IMR-90 (cell line): Measurements from ENCODE around the gene ATG9A. TPM values are rescaled to one million over a fixed set of nuclear protein-coding genes. Genes with fewer than 3 reads are reported as not detected.

Source experiments
- ATAC-seq: fragments of 200-7000 bp; cut with Tn5 transposase; 2 replicates; pipeline ENCODE4 v1.9.1; 2020; ENCODE audit warnings: low read depth, mild to moderate bottlenecking, moderate library complexity
- BruUV-seq: library from RNA; stranded (reverse); fragments of 400-500 nt; replicated peaks from 2 replicates; lab custom pipeline; 2021; lab: Mats Ljungman, UMichigan
- CTCF ChIA-PET: fragments of 300-600 bp; formaldehyde crosslinking; extraction: SDS; loops from one replicate; lab custom pipeline; 2021; ENCODE audit warnings: antibody characterized with exemption; lab: Yijun Ruan, JAX
- POLR2A ChIA-PET: fragments of 300-600 bp; sonication (Branson Sonifier 250); formaldehyde crosslinking; loops from one replicate; lab custom pipeline; 2022; ENCODE audit warnings: antibody characterized with exemption; ENCODE audit not compliant: unreplicated experiment; lab: Charles Lee
- DNase-seq: peaks from one replicate; pipeline ENCODE4 v3.0.0; 2013
- H2AFZ ChIP-seq: replicated peaks from 2 replicates; pipeline ENCODE3; 2013; ENCODE audit warnings: low read length, mild to moderate bottlenecking; ENCODE audit not compliant: poor library complexity
- H2AK5ac ChIP-seq: 2 replicates; pipeline ENCODE4 v1.6.1; 2013; ENCODE audit warnings: low read depth, low read length, inconsistent platforms
- H2AK9ac ChIP-seq: replicated peaks from 2 replicates; pipeline ENCODE3; 2013; ENCODE audit warnings: mild to moderate bottlenecking, low read depth, low read length, moderate library complexity; ENCODE audit not compliant: poor library complexity
- H2BK120ac ChIP-seq: 2 replicates; pipeline ENCODE4 v1.6.1; 2013; ENCODE audit warnings: low read depth, low read length, inconsistent platforms
- H2BK15ac ChIP-seq: 3 replicates; pipeline ENCODE4 v1.6.1; 2013; ENCODE audit warnings: low read depth, low read length, inconsistent platforms
- H2BK20ac ChIP-seq: 2 replicates; pipeline ENCODE4 v1.6.1; 2013; ENCODE audit warnings: low read depth, mild to moderate bottlenecking, inconsistent platforms, low read length, moderate library complexity
- H2BK5ac ChIP-seq: 2 replicates; pipeline ENCODE4 v1.6.1; 2013; ENCODE audit warnings: mild to moderate bottlenecking, low read depth, low read length, inconsistent platforms; ENCODE audit not compliant: poor library complexity, severe bottlenecking
- H3K14ac ChIP-seq: replicated peaks from 2 replicates; pipeline ENCODE4 v1.6.1; 2013; ENCODE audit warnings: low read depth, low read length, inconsistent platforms
- H3K18ac ChIP-seq: 2 replicates; pipeline ENCODE4 v1.6.1; 2013; ENCODE audit warnings: low read depth, low read length, control low read depth
- H3K23ac ChIP-seq: 2 replicates; pipeline ENCODE4 v1.6.1; 2013; ENCODE audit warnings: low read depth, low read length, inconsistent platforms
- H3K27ac ChIP-seq: 2 replicates; pipeline ENCODE4 v1.5.1; 2013; ENCODE audit warnings: mild to moderate bottlenecking, control low read depth, low read length; ENCODE audit not compliant: insufficient read depth
- H3K27me3 ChIP-seq: 2 replicates; pipeline ENCODE4 v1.6.1; 2013; ENCODE audit warnings: low read length; ENCODE audit not compliant: control insufficient read depth, insufficient read depth
- H3K36me3 ChIP-seq: 2 replicates; pipeline ENCODE4 v1.6.1; 2013; ENCODE audit warnings: low read length, mixed read lengths; ENCODE audit not compliant: control insufficient read depth, insufficient read depth
- H3K4ac ChIP-seq: 2 replicates; pipeline ENCODE4 v1.6.1; 2013; ENCODE audit warnings: low read depth, low read length, inconsistent platforms
- H3K4me1 ChIP-seq: 2 replicates; pipeline ENCODE4 v1.6.1; 2013; ENCODE audit warnings: low read length, mixed read lengths; ENCODE audit not compliant: control insufficient read depth, insufficient read depth
- H3K4me2 ChIP-seq: 2 replicates; pipeline ENCODE4 v1.6.1; 2013; ENCODE audit warnings: low read depth, mild to moderate bottlenecking, control low read depth, low read length, moderate library complexity
- H3K4me3 ChIP-seq: 2 replicates; pipeline ENCODE4 v1.5.1; 2013; ENCODE audit warnings: low read depth, mild to moderate bottlenecking, control low read depth, low read length, moderate library complexity; ENCODE audit not compliant: insufficient read depth
- H3K56ac ChIP-seq: 2 replicates; pipeline ENCODE4 v1.6.1; 2013; ENCODE audit warnings: low read length, inconsistent platforms; ENCODE audit not compliant: insufficient read depth; ENCODE audit errors: extremely low read depth
- H3K79me1 ChIP-seq, 2 experiments: 2 replicates each; pipeline ENCODE4 v1.6.1; 2013; ENCODE audit warnings: low read length in 2 of 2, inconsistent platforms in 1 of 2, low read depth in 1 of 2
- H3K9ac ChIP-seq: 2 replicates; pipeline ENCODE4 v1.6.1; 2013; ENCODE audit warnings: low read depth, low read length, control low read depth
- H3K9me1 ChIP-seq: 2 replicates; pipeline ENCODE4 v1.6.1; 2013; ENCODE audit warnings: low read length, inconsistent platforms; ENCODE audit not compliant: insufficient read depth
- H3K9me3 ChIP-seq: 2 replicates; pipeline ENCODE4 v1.6.1; 2013; ENCODE audit warnings: low read length; ENCODE audit not compliant: control insufficient read depth, insufficient read depth
- H4K20me1 ChIP-seq: 2 replicates; pipeline ENCODE4 v1.6.1; 2013; ENCODE audit warnings: low read length, inconsistent platforms; ENCODE audit not compliant: insufficient read depth
- H4K5ac ChIP-seq: 2 replicates; pipeline ENCODE4 v1.6.1; 2013; ENCODE audit warnings: mild to moderate bottlenecking, low read depth, low read length, control low read depth
- H4K8ac ChIP-seq, 2 experiments: 2 replicates each; pipeline ENCODE4 v1.6.1; 2013; ENCODE audit warnings: low read depth in 2 of 2, low read length in 2 of 2, control low read depth in 1 of 2, inconsistent platforms in 1 of 2
- H4K91ac ChIP-seq: 2 replicates; pipeline ENCODE4 v1.6.1; 2013; ENCODE audit warnings: low read depth, low read length, inconsistent platforms; ENCODE audit not compliant: insufficient read depth
- BHLHE40 ChIP-seq: fragments of 150-350 bp; IDR thresholded peaks from 2 replicates; pipeline ENCODE4 v1.6.1; 2016; ENCODE audit warnings: mild to moderate bottlenecking, low read depth, low read length
- CEBPB ChIP-seq: IDR thresholded peaks from 2 replicates; pipeline ENCODE4 v1.6.1; 2012; ENCODE audit warnings: low read depth, low read length, improper control_type of control experiment
- CHD1 ChIP-seq: IDR thresholded peaks from 2 replicates; pipeline ENCODE4 v1.6.1; 2012; ENCODE audit warnings: low read depth, low read length, improper control_type of control experiment
- CTCF ChIP-seq: conservative IDR thresholded peaks from 2 replicates; pipeline ENCODE4 v1.5.1; 2012; ENCODE audit warnings: mild to moderate bottlenecking, low read depth, low read length, improper control_type of control experiment
- ELK1 ChIP-seq: fragments of 150-350 bp; IDR thresholded peaks from 2 replicates; pipeline ENCODE4 v1.6.1; 2016; ENCODE audit warnings: low read depth, mild to moderate bottlenecking, low read length, moderate library complexity, borderline replicate concordance
- FOS ChIP-seq: fragments of 150-350 bp; IDR thresholded peaks from 2 replicates; pipeline ENCODE4 v1.6.1; 2016; ENCODE audit warnings: low read depth, low read length
- MAFK ChIP-seq: IDR thresholded peaks from 2 replicates; pipeline ENCODE4 v1.6.1; 2012; ENCODE audit warnings: low read depth, low read length, improper control_type of control experiment
- MAZ ChIP-seq: IDR thresholded peaks from 2 replicates; pipeline ENCODE4 v1.6.1; 2012; ENCODE audit warnings: low read depth, mild to moderate bottlenecking, low read length, improper control_type of control experiment, moderate library complexity, borderline replicate concordance
- MXI1 ChIP-seq: IDR thresholded peaks from 2 replicates; pipeline ENCODE4 v1.6.1; 2012; ENCODE audit warnings: low read depth, mild to moderate bottlenecking, low read length, moderate library complexity, borderline replicate concordance
- NFE2L2 ChIP-seq: fragments of 150-350 bp; IDR thresholded peaks from 2 replicates; pipeline ENCODE4 v1.6.1; 2016; ENCODE audit warnings: low read depth, mild to moderate bottlenecking, low read length
- POLR2A ChIP-seq: IDR thresholded peaks from 2 replicates; pipeline ENCODE4 v1.6.1; 2012; ENCODE audit warnings: mild to moderate bottlenecking, low read depth, low read length
- RAD21 ChIP-seq: IDR thresholded peaks from 2 replicates; pipeline ENCODE4 v1.6.1; 2012; ENCODE audit warnings: low read length, improper control_type of control experiment
- RCOR1 ChIP-seq: IDR thresholded peaks from 2 replicates; pipeline ENCODE4 v1.6.1; 2012; ENCODE audit warnings: mild to moderate bottlenecking, low read length, improper control_type of control experiment; ENCODE audit not compliant: insufficient replicate concordance
- SMC3 ChIP-seq: fragments of 150-350 bp; IDR thresholded peaks from 2 replicates; pipeline ENCODE4 v1.6.1; 2016; ENCODE audit warnings: low read depth, mild to moderate bottlenecking, antibody characterized with exemption, low read length, moderate library complexity
- USF2 ChIP-seq: fragments of 150-350 bp; IDR thresholded peaks from 2 replicates; pipeline ENCODE4 v1.6.1; 2017; ENCODE audit warnings: mild to moderate bottlenecking, antibody characterized with exemption, low read length, low read depth
- WGBS, 2 experiments: methylation state at CpG; one replicate each; pipeline versions ENCODE4 v1.1.5 to v1.1.7; 2013; ENCODE audit warnings: missing lambda C conversion rate in 2 of 2; ENCODE audit not compliant: insufficient read length in 1 of 2; ENCODE audit errors: extremely low coverage in 2 of 2; 5-methylcytosine and 5-hydroxymethylcytosine counted together
- dilution Hi-C: fragments of 300-500 bp; cut with HindIII; formaldehyde crosslinking; loops from one replicate; pipeline ENCODE4 v1.14.3; 2018; ENCODE audit warnings: low sequenced_read_pairs; ENCODE audit not compliant: unreplicated experiment
- in situ Hi-C: fragments of 300-500 bp; cut with MboI; formaldehyde crosslinking; loops from 3 replicates; pipeline ENCODE4 v1.14.3; 2019; ENCODE audit warnings: low sequenced_read_pairs, inconsistent platforms, mixed read lengths
- intact Hi-C: fragments of 100-400 bp; cut with micrococcal nuclease; formaldehyde crosslinking; loops from 2 replicates; pipeline ENCODE4 v1.10.0; 2022
- polyA plus RNA-seq, 3 experiments: library from polyadenylated mRNA; depleted of rRNA; stranded (reverse); fragments of >200 nt; gene quantifications; 2 replicates each; pipeline ENCODE4 v1.2.3, GENCODE V29; 2012; ENCODE audit warnings: low replicate concordance in 1 of 3
- total RNA-seq: library from RNA; depleted of rRNA; stranded (reverse); fragments of >200 nt; gene quantifications from 2 replicates; pipeline ENCODE4 v1.2.3, GENCODE V29; 2012

Gene ATG9A
- total and polyA plus RNA-seq, 2 of the 4 experiments (the other 2 are of a cell fraction) = 35.1 to 58.3 TPM

- no peak overlapping the region for H3K4me2 ChIP-seq
- no peak overlapping the region for H3K14ac ChIP-seq
- no peak overlapping the region for H2BK20ac ChIP-seq
- ATAC-seq = no peak
- CTCF ChIA-PET = no interaction called here
- peaks cover 28 to 34% of the 10 kb centered on the region in 2 experiments for H3K79me1 ChIP-seq
- H4K91ac ChIP-seq = no peak overlapping the region
- no peak overlapping the region for H2BK5ac ChIP-seq
- H2AK5ac ChIP-seq = no peak overlapping the region
- H2BK15ac ChIP-seq = no peak overlapping the region
- no peak overlapping the region for H3K27ac ChIP-seq
- peaks cover 14% of the 10 kb centered on the region; the same call in 1 of the 2 replicates for H4K20me1 ChIP-seq
- no peak overlapping the region for H3K9ac ChIP-seq
- 0 out of 2 replicates have a peak, but pooled peaks cover 3% of the 10 kb centered on the region for H3K4me1 ChIP-seq
- H3K18ac ChIP-seq = no peak overlapping the region
- peaks cover 43% of the 10 kb centered on the region for H3K36me3 ChIP-seq
- no peak overlapping the region for H2BK120ac ChIP-seq
- no peak overlapping the region for H3K56ac ChIP-seq
- no peak for DNase-seq
- no peak overlapping the region for H4K8ac ChIP-seq
- H3K9me1 ChIP-seq = 0 out of 2 replicates have a peak, but pooled peaks cover 2% of the 10 kb centered on the region
- no peak overlapping the region for H2AFZ ChIP-seq
- no peak overlapping the region for H3K4me3 ChIP-seq
- dilution Hi-C loops (no loop called here), in situ Hi-C loops (no loop called here), intact Hi-C loops (no loop called here)
- no peak overlapping the region for H3K23ac ChIP-seq
- BruUV-seq = no TSS peak
- POLR2A ChIA-PET = no interaction called here
- H3K4ac ChIP-seq = no peak overlapping the region
- H3K9me3 ChIP-seq = no peaks in the 10 kb centered on the region
- 46% methylated on average over 2 of the region's 8 CpGs; no CpG with 5 or more reads in 1 of the 2 experiments for WGBS, 2 experiments
- H3K27me3 ChIP-seq = no peaks in the 10 kb centered on the region
- H2AK9ac ChIP-seq = peak overlapping the region; percentile 34
- H4K5ac ChIP-seq = no peak overlapping the region
- no peak for TF ChIP-seq CHD1
- no peak for TF ChIP-seq CEBPB
- no peak for TF ChIP-seq SMC3
- TF ChIP-seq USF2 = no peak
- no peak for TF ChIP-seq CTCF
- no peak for TF ChIP-seq POLR2A
- no peak for TF ChIP-seq FOS
- no peak for TF ChIP-seq ELK1
- no peak for TF ChIP-seq NFE2L2
- TF ChIP-seq MAFK = no peak
- TF ChIP-seq BHLHE40 = no peak
- TF ChIP-seq RCOR1 = no peak
- TF ChIP-seq RAD21 = no peak
- TF ChIP-seq MXI1 = no peak
- no peak for TF ChIP-seq MAZ
Measured at GRCh38 chr2:219182331-219183150, 46.9 kb downstream of the ATG9A start.
